Neural progenitor cell (in vitro differentiated cells): ENCODE data around the gene NFIL3. TPM values are rescaled to one million over a fixed set of nuclear protein-coding genes. Genes with fewer than 3 reads are reported as not detected.

Source experiments
- DNase-seq: peaks from one replicate; pipeline ENCODE4 v3.0.0-alpha.2; 2016; ENCODE audit warnings: low spot score
- H2AFZ ChIP-seq: fragments of 200-600 bp; sonication (generic); replicated peaks from 2 replicates; pipeline ENCODE4 v1.6.1; 2016; ENCODE audit warnings: antibody characterized with exemption
- H3F3A ChIP-seq: fragments of 200-600 bp; sonication (generic); 2 replicates; pipeline ENCODE4 v1.6.1; 2016; ENCODE audit warnings: antibody characterized with exemption, low read depth
- H3K27ac ChIP-seq: fragments of 200-600 bp; sonication (generic); 2 replicates; pipeline ENCODE4 v1.5.1; 2016; ENCODE audit warnings: mild to moderate bottlenecking
- H3K27me3 ChIP-seq: fragments of 200-600 bp; sonication (generic); 2 replicates; pipeline ENCODE4 v1.6.1; 2016; ENCODE audit warnings: mild to moderate bottlenecking, moderate library complexity
- H3K36me3 ChIP-seq: fragments of 200-600 bp; sonication (generic); 2 replicates; pipeline ENCODE4 v1.5.1; 2016
- H3K4me1 ChIP-seq: fragments of 200-600 bp; sonication (generic); 2 replicates; pipeline ENCODE4 v1.6.1; 2016; ENCODE audit warnings: mixed run types
- H3K4me2 ChIP-seq: fragments of 200-600 bp; sonication (generic); 2 replicates; pipeline ENCODE4 v1.6.1; 2016
- H3K4me3 ChIP-seq: fragments of 200-600 bp; sonication (generic); 2 replicates; pipeline ENCODE4 v1.5.1; 2016
- H3K79me2 ChIP-seq: fragments of 200-600 bp; sonication (generic); 2 replicates; pipeline ENCODE4 v1.6.1; 2016; ENCODE audit warnings: low read depth
- H3K9ac ChIP-seq: fragments of 200-600 bp; sonication (generic); 2 replicates; pipeline ENCODE4 v1.6.1; 2016
- H3K9me3 ChIP-seq: fragments of 200-600 bp; sonication (generic); 2 replicates; pipeline ENCODE4 v1.5.1; 2016; ENCODE audit warnings: low read depth
- H4K20me1 ChIP-seq: fragments of 200-600 bp; sonication (generic); 2 replicates; pipeline ENCODE4 v1.6.1; 2016; ENCODE audit warnings: low read depth
- H3K27ac Mint-ChIP-seq: 3 replicates; pipeline ENCODE4 v1.8.0; 2021; ENCODE audit warnings: mixed read lengths
- H3K27me3 Mint-ChIP-seq: 2 replicates; pipeline ENCODE4 v1.8.0; 2022; ENCODE audit warnings: low read depth, mild to moderate bottlenecking, inconsistent platforms, moderate library complexity, mixed read lengths; ENCODE audit not compliant: insufficient read depth
- H3K36me3 Mint-ChIP-seq: 3 replicates; pipeline ENCODE4 v1.8.0; 2021; ENCODE audit warnings: mixed read lengths
- H3K4me1 Mint-ChIP-seq: 3 replicates; pipeline ENCODE4 v1.8.0; 2021; ENCODE audit warnings: mixed read lengths
- H3K4me3 Mint-ChIP-seq: 3 replicates; pipeline ENCODE4 v1.8.0; 2021; ENCODE audit warnings: mild to moderate bottlenecking, moderate library complexity, mixed read lengths
- H3K9me3 Mint-ChIP-seq: 3 replicates; pipeline ENCODE4 v1.8.0; 2020; ENCODE audit warnings: mixed read lengths
- EZH2 ChIP-seq: fragments of 200-600 bp; sonication (generic); IDR thresholded peaks from 2 replicates; pipeline ENCODE4 v1.6.1; 2017; ENCODE audit warnings: antibody characterized with exemption, mild to moderate bottlenecking, moderate library complexity
- EZH2phosphoT487 ChIP-seq: fragments of 200-600 bp; sonication (generic); IDR thresholded peaks from 2 replicates; pipeline ENCODE4 v1.6.1; 2017; ENCODE audit warnings: antibody characterized with exemption
- total RNA-seq: library from RNA; depleted of rRNA; stranded (reverse); fragments of >200 nt; gene quantifications from 2 replicates; pipeline ENCODE4 v1.2.3, GENCODE V29; 2015; ENCODE audit warnings: low replicate concordance
- TF ChIP-seq, protein P1 (sequence below): fragments of 200-600 bp; sonication (generic); IDR thresholded peaks from 2 replicates; pipeline ENCODE4 v1.5.1; 2017; ENCODE audit warnings: antibody characterized with exemption, mild to moderate bottlenecking

Gene NFIL3
- total RNA-seq, 1 donor from 2014 or later, result 22.3 TPM

DNA sequence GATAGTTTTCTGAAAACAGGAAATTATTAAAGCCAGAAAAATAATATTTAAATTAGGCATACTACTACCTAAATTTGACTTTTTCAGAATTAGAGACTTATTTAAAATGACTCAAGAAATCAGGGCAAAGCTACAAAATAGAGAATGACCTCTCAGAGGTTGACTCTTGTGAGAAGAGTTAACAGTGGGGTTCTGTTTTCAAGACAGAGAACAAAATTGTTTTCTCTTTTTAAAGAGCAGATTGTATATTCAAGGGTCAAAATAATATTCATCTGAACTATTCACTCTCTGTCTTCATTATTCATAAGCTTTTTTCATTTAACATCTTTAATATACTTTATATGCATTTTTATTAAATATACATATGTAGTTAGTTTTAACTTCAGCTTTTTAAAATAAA, 40.1 kb downstream of the NFIL3 start:
- no peaks in the 10 kb centered on the region for H3F3A ChIP-seq
- no peaks in the 10 kb centered on the region for H3K36me3 Mint-ChIP-seq
- TF ChIP-seq EZH2phosphoT487 (no peak), EZH2 (no peak)
- TF ChIP-seq, protein P1, sequence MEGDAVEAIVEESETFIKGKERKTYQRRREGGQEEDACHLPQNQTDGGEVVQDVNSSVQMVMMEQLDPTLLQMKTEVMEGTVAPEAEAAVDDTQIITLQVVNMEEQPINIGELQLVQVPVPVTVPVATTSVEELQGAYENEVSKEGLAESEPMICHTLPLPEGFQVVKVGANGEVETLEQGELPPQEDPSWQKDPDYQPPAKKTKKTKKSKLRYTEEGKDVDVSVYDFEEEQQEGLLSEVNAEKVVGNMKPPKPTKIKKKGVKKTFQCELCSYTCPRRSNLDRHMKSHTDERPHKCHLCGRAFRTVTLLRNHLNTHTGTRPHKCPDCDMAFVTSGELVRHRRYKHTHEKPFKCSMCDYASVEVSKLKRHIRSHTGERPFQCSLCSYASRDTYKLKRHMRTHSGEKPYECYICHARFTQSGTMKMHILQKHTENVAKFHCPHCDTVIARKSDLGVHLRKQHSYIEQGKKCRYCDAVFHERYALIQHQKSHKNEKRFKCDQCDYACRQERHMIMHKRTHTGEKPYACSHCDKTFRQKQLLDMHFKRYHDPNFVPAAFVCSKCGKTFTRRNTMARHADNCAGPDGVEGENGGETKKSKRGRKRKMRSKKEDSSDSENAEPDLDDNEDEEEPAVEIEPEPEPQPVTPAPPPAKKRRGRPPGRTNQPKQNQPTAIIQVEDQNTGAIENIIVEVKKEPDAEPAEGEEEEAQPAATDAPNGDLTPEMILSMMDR, result no peak
- no peaks in the 10 kb centered on the region for H3K36me3 ChIP-seq
- H3K79me2 ChIP-seq, result no peaks in the 10 kb centered on the region
- no peak overlapping the region for H3K4me3 Mint-ChIP-seq
- H3K9me3 ChIP-seq, result no peaks in the 10 kb centered on the region
- no peak overlapping the region for H2AFZ ChIP-seq
- H3K4me2 ChIP-seq, result no peak overlapping the region
- no peak overlapping the region for H3K9ac ChIP-seq
- H3K9me3 Mint-ChIP-seq, result no peaks in the 10 kb centered on the region
- H3K27me3 Mint-ChIP-seq, result peaks cover 7% of the 10 kb centered on the region
- no peak overlapping the region for H3K27ac Mint-ChIP-seq
- DNase-seq, result no peak
- H3K4me3 ChIP-seq, result no peak overlapping the region
- H3K27me3 ChIP-seq, result no peaks in the 10 kb centered on the region
- no peaks in the 10 kb centered on the region for H3K4me1 Mint-ChIP-seq
- no peak overlapping the region for H3K27ac ChIP-seq
- H3K4me1 ChIP-seq, result no peaks in the 10 kb centered on the region
- no peaks in the 10 kb centered on the region for H4K20me1 ChIP-seq

DNA sequence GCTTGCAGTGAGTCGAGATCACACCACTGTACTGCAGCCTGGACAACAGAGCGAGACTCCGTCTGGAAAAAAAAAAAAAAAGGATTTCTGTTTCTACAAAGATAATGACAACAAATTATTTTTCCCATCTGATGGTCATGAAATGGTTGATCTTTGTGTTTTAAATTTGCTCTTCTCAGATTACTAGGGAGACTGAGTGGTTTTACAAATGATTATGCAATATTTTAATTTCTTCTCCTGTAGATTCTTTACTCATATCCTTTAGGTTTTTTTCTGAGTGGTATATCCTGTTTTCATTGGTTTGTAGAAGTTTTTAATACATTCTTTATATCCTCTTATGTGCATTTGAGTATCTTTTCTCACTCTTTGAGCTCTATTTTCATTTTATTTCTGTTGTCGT, 41.3 kb downstream of the NFIL3 start:
- Histone ChIP-seq H3K79me2 (no peaks in the 10 kb centered on the region), H3F3A (no peaks in the 10 kb centered on the region), H3K27ac (no peak overlapping the region), H3K9ac (no peak overlapping the region), H3K4me1 (no peaks in the 10 kb centered on the region), H3K27me3 (no peaks in the 10 kb centered on the region), H3K4me2 (no peak overlapping the region), H3K36me3 (no peaks in the 10 kb centered on the region), H2AFZ (no peak overlapping the region), H4K20me1 (no peaks in the 10 kb centered on the region), H3K9me3 (no peaks in the 10 kb centered on the region), H3K4me3 (no peak overlapping the region)
- H3K9me3 Mint-ChIP-seq, result peaks cover 2% of the 10 kb centered on the region
- no peak overlapping the region for H3K4me3 Mint-ChIP-seq
- DNase-seq, result no peak
- peaks cover 4% of the 10 kb centered on the region for H3K27me3 Mint-ChIP-seq
- H3K4me1 Mint-ChIP-seq, result no peaks in the 10 kb centered on the region
- TF ChIP-seq, protein P1, result no peak
- TF ChIP-seq EZH2phosphoT487 (no peak), EZH2 (no peak)
- H3K27ac Mint-ChIP-seq, result no peak overlapping the region
- H3K36me3 Mint-ChIP-seq, result peaks cover 1% of the 10 kb centered on the region

DNA sequence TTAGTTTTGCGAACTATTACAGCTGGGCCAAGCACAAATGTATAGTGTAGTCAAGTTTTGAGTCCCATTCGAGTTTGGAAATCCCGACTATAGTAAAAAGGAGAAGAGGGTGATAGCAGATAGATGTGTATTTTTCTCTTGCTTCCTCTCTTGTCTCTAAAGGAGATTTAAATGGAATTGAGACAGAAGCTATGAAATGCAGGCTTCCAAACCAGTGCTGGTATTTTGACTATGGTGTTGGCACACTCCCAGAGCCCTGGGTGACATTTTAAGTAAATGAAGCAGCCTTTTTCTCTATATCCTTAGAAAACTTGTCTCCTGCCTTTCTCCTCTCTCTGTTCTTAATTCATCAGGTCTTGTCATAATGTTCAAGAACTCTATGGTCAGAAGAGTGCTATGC, 44.2 kb downstream of the NFIL3 start:
- no peak for DNase-seq
- peaks cover 1% of the 10 kb centered on the region for H3K36me3 Mint-ChIP-seq
- H3K9me3 Mint-ChIP-seq, result peaks cover 6% of the 10 kb centered on the region
- H3K4me1 Mint-ChIP-seq, result no peaks in the 10 kb centered on the region
- Histone ChIP-seq H3K4me2 (no peak overlapping the region), H3K79me2 (no peaks in the 10 kb centered on the region), H4K20me1 (no peaks in the 10 kb centered on the region), H2AFZ (no peak overlapping the region), H3K9ac (no peak overlapping the region), H3K9me3 (no peaks in the 10 kb centered on the region), H3K27me3 (no peaks in the 10 kb centered on the region), H3K4me1 (no peaks in the 10 kb centered on the region), H3K27ac (no peak overlapping the region), H3F3A (no peaks in the 10 kb centered on the region), H3K36me3 (no peaks in the 10 kb centered on the region), H3K4me3 (no peak overlapping the region)
- H3K27me3 Mint-ChIP-seq, result peaks cover 2% of the 10 kb centered on the region
- no peak overlapping the region for H3K27ac Mint-ChIP-seq
- H3K4me3 Mint-ChIP-seq, result no peak overlapping the region
- TF ChIP-seq, protein P1, result no peak
- TF ChIP-seq EZH2, result no peak
- no peak for TF ChIP-seq EZH2phosphoT487
